Smooth muscle cell of trachea (primary cell): ENCODE data around the gene MUL1. TPM values are rescaled to one million over a fixed set of nuclear protein-coding genes. Genes with fewer than 3 reads are reported as not detected.

Source experiments
- total RNA-seq: library from RNA; depleted of rRNA; stranded (reverse); fragments of >200 nt; gene quantifications from 2 replicates; pipeline ENCODE4 v1.2.1, GENCODE V29; 2014

Gene MUL1, protein sequence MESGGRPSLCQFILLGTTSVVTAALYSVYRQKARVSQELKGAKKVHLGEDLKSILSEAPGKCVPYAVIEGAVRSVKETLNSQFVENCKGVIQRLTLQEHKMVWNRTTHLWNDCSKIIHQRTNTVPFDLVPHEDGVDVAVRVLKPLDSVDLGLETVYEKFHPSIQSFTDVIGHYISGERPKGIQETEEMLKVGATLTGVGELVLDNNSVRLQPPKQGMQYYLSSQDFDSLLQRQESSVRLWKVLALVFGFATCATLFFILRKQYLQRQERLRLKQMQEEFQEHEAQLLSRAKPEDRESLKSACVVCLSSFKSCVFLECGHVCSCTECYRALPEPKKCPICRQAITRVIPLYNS
- total RNA-seq = 26.3 and 33.2 TPM in 2 replicates

GRCh38 chr1:20507564-20508410, at the start of gene MUL1:
MUL1 (minus strand) TSS chr1:20508151; CDS start chr1:20508024, 127 bp downstream.

GRCh38 chr1:20551945-20552727, 44.2 kb upstream of the MUL1 start, which contains the start of gene FAM43B:
FAM43B (plus strand) TSS chr1:20552573; CDS start chr1:20552974, 401 bp downstream.

DNA sequence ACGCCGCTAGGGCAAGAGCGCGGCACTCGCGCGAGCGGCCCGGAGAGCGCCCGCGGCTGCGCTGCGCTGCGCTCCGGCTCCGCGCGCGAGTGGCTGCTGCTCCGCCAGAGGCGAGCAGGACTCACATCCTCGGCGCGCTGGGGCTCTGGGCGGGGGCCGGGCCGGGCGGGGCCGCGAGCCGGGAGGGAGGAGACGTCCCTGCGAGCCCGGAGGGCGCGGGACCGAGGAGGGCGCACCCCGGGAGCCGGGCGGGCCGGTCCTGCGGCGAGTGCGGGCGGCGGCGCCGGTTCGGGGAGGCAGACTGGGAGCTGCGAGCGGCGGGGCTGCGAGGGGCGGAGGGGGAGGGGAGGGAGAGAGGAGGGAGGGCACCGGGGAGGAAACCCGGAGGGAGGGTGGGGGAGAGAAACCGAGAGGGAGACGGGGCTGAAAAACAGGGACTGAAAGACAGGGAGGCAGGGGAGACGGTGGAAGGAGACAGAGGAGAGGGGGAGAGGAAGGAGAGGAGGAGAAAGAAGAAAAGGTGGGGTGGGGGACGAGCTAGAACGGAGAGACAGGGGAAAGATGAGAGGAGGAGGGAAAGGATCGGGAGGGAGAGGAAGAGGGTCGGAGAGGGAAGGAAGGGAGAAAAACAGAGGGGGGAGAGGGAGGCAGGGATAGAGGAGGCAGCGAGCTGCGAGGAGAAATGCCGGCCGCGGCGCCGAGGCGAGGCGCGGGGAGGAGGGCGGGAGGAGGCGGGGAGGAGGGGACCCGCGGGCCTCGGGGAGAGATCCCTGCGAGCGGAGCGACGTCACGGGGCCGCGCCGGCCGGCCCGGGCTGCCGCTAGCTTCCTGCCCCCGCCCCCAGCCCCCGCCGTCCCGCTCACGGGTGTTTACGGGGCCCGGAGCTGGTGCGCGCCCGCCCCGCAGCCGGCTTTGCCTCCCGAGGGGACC, 22.2 kb downstream of the MUL1 start, which contains the start of gene CAMK2N1:
Gene CAMK2N1, minus strand, starts transcription at position 684 of the 930 bp plus-strand sequence. CDS start 831 bp downstream, outside the sequence.

Other genes with a start within 250 kb of the MUL1 start
- gene VWA5B1, start 217.3 kb downstream of the MUL1 start, total RNA-seq = not detected in 2 replicates
- gene CAMK2N1, start 21.9 kb downstream of the MUL1 start, total RNA-seq = 36.7 and 48.4 TPM in 2 replicates
- 0.33 TPM in 1 of 2 replicates, not detected in the other for gene FAM43B, start 44.4 kb upstream of the MUL1 start, total RNA-seq
- gene CDA, start 80.9 kb upstream of the MUL1 start, total RNA-seq = 1.2 and 1.3 TPM in 2 replicates
- 63.1 and 131 TPM in 2 replicates for gene PINK1, start 125.3 kb upstream of the MUL1 start, total RNA-seq
- gene DDOST, start 153.2 kb upstream of the MUL1 start, total RNA-seq = 279 and 378 TPM in 2 replicates
- 1.5 and 4.1 TPM in 2 replicates for gene KIF17, start 209.9 kb upstream of the MUL1 start, total RNA-seq
- 4.2 and 6.3 TPM in 2 replicates for gene SH2D5, start 224.6 kb upstream of the MUL1 start, total RNA-seq